RWPE2 (cell line): ENCODE measurements around the gene GCNT2.

ENCODE experiments used
- ATAC-seq: fragments of 200-7000 bp; cut with Tn5 transposase; 3 replicates; pipeline ENCODE4 v1.9.1; 2021; ENCODE audit warnings: low read depth
- DNase-seq: peaks from one replicate; pipeline ENCODE4 v3.0.0-alpha.2; 2020; ENCODE audit warnings: low spot score
- H3K27ac ChIP-seq: fragments of 450-650 bp; 2 replicates; pipeline ENCODE4 v1.5.1; 2017; ENCODE audit warnings: mild to moderate bottlenecking; ENCODE audit not compliant: poor library complexity, severe bottlenecking
- H3K27me3 ChIP-seq: fragments of 250-450 bp; sonication (Bioruptor Pico); 2 replicates; pipeline ENCODE4 v1.5.1; 2021; ENCODE audit warnings: mild to moderate bottlenecking, moderate library complexity; ENCODE audit not compliant: insufficient read depth, poor library complexity, severe bottlenecking
- H3K36me3 ChIP-seq: fragments of 250-450 bp; sonication (Bioruptor Pico); 2 replicates; pipeline ENCODE4 v1.5.1; 2020; ENCODE audit warnings: low read depth, mild to moderate bottlenecking, moderate library complexity
- H3K4me1 ChIP-seq: fragments of 250-450 bp; sonication (Bioruptor Pico); 2 replicates; pipeline ENCODE4 v1.5.1; 2021; ENCODE audit warnings: mild to moderate bottlenecking, moderate library complexity; ENCODE audit not compliant: insufficient read depth, poor library complexity, severe bottlenecking
- H3K4me3 ChIP-seq: fragments of 250-450 bp; sonication (Bioruptor Pico); 2 replicates; pipeline ENCODE4 v1.5.1; 2021; ENCODE audit warnings: mild to moderate bottlenecking, moderate library complexity; ENCODE audit not compliant: severe bottlenecking
- H3K9me3 ChIP-seq: fragments of 250-450 bp; sonication (Bioruptor Pico); 2 replicates; pipeline ENCODE4 v1.5.1; 2021; ENCODE audit warnings: mild to moderate bottlenecking, moderate library complexity; ENCODE audit not compliant: severe bottlenecking
- CTCF ChIP-seq: fragments of 450-650 bp; IDR thresholded peaks from one replicate; pipeline ENCODE4 v1.5.1; 2017; ENCODE audit warnings: mild to moderate bottlenecking, moderate library complexity; ENCODE audit not compliant: poor library complexity, severe bottlenecking

Gene GCNT2

DNA sequence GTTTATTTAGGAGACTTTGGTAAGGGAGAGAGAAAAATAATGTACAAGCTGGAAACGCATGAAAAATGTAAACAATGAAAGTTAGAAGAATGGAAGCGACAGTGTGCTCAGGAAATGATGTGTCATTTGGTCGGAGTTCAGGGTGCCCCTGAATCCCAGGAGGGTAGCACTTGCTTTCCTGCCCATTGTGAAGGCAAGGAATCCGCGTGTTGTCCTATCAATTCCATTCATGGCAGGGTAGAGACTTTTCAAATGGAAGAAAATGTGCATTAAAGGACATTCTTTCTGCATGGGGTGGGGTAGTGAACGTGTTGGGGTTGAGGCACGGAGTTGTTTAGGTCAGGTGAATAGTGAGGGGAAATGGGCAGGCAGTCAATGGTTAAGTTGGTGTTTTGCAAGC lies 33.7 kb downstream of the GCNT2 start:
- ATAC-seq (no peak), DNase-seq (no peak)
- Histone ChIP-seq H3K4me1 (no peaks in the 10 kb centered on the region), H3K27ac (no peak overlapping the region), H3K27me3 (no peaks in the 10 kb centered on the region), H3K36me3 (no peaks in the 10 kb centered on the region), H3K4me3 (no peak overlapping the region), H3K9me3 (no peaks in the 10 kb centered on the region)
- TF ChIP-seq CTCF: no peak

GRCh38 chr6:10555625-10556309 lies 34.6 kb downstream of the GCNT2 start:
- peak; percentile 70 for DNase-seq
- H3K4me3 ChIP-seq: peak overlapping the region; percentile 17

GRCh38 chr6:10556589-10556988 lies 35.4 kb downstream of the GCNT2 start:
- no peak for TF ChIP-seq CTCF
- Histone ChIP-seq H3K4me1 (no peaks in the 10 kb centered on the region), H3K9me3 (no peaks in the 10 kb centered on the region), H3K4me3 (no peak overlapping the region), H3K36me3 (no peaks in the 10 kb centered on the region), H3K27me3 (no peaks in the 10 kb centered on the region), H3K27ac (no peak overlapping the region)
- ATAC-seq: no peak
- DNase-seq: no peak

More at GRCh38 chr6:10555625-10556309, 34.6 kb downstream of the GCNT2 start:
- Histone ChIP-seq H3K9me3 (no peaks in the 10 kb centered on the region), H3K4me1 (no peaks in the 10 kb centered on the region), H3K27me3 (no peaks in the 10 kb centered on the region), H3K27ac (no peak overlapping the region), H3K36me3 (no peaks in the 10 kb centered on the region)
- TF ChIP-seq CTCF: no peak
- peak; percentile 88 for ATAC-seq

GRCh38 chr6:10556992-10557391 lies 35.8 kb downstream of the GCNT2 start:
- no peak for ATAC-seq
- Histone ChIP-seq H3K4me3 (no peak overlapping the region), H3K9me3 (no peaks in the 10 kb centered on the region), H3K4me1 (no peaks in the 10 kb centered on the region), H3K27me3 (no peaks in the 10 kb centered on the region), H3K36me3 (no peaks in the 10 kb centered on the region), H3K27ac (no peak overlapping the region)
- no peak for TF ChIP-seq CTCF
- DNase-seq: no peak

DNA sequence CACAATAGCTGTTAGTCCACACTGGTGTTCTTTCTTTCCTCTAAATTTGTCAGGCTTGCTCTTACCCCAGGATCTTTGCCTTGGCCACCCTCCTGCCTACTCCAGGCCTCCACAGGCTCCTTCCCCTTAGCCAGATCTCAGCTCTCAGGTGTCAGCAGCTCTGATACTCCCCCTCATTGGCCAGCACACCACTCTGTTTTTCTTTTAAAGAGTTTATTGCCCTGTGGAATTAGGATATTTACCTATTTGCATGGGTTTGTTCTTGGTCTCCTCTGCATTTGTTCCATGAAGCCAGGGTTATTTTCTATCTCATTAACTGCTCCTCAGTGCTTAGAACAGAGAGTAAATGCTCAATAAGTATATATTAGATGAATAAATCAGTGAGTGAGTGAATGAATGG lies 36.8 kb downstream of the GCNT2 start:
- no peak for DNase-seq
- H3K9me3 ChIP-seq: no peaks in the 10 kb centered on the region
- H3K27me3 ChIP-seq: no peaks in the 10 kb centered on the region
- ATAC-seq: no peak
- no peak overlapping the region for H3K4me3 ChIP-seq
- no peak overlapping the region for H3K27ac ChIP-seq
- H3K36me3 ChIP-seq: no peaks in the 10 kb centered on the region
- TF ChIP-seq CTCF: no peak
- H3K4me1 ChIP-seq: no peaks in the 10 kb centered on the region
